Measurements from ENCODE around the gene PDGFC.

Gene PDGFC

DNA sequence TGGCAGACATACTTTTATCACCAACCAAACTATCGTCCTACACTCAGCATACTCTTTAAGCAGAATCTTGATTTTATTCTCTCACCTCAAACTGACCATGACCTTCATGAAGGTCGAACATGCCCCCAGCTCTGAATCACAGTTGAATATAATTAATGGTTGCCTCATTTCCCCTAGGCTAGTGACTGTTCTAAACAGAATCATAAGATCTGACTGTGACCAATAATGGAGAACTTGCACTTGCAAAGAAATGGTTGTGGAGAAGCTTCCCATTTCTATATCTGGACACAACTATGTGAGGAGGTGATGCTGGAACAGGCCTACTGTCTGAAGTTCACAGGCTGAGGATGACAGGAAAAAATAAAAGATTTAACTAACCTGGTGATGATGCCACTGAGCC lies 85.1 kb downstream of the PDGFC start:
- no peak for DNase-seq (ENCODE audit: low read depth)
- no peak overlapping the region for H3K4me3 ChIP-seq (replicated peaks; ENCODE audit: low read depth, low read length)
- TF ChIP-seq, protein P1, sequence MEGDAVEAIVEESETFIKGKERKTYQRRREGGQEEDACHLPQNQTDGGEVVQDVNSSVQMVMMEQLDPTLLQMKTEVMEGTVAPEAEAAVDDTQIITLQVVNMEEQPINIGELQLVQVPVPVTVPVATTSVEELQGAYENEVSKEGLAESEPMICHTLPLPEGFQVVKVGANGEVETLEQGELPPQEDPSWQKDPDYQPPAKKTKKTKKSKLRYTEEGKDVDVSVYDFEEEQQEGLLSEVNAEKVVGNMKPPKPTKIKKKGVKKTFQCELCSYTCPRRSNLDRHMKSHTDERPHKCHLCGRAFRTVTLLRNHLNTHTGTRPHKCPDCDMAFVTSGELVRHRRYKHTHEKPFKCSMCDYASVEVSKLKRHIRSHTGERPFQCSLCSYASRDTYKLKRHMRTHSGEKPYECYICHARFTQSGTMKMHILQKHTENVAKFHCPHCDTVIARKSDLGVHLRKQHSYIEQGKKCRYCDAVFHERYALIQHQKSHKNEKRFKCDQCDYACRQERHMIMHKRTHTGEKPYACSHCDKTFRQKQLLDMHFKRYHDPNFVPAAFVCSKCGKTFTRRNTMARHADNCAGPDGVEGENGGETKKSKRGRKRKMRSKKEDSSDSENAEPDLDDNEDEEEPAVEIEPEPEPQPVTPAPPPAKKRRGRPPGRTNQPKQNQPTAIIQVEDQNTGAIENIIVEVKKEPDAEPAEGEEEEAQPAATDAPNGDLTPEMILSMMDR (IDR thresholded peaks at IDR 0.05; ENCODE audit: low read length, missing control alignments), result no peak

DNA sequence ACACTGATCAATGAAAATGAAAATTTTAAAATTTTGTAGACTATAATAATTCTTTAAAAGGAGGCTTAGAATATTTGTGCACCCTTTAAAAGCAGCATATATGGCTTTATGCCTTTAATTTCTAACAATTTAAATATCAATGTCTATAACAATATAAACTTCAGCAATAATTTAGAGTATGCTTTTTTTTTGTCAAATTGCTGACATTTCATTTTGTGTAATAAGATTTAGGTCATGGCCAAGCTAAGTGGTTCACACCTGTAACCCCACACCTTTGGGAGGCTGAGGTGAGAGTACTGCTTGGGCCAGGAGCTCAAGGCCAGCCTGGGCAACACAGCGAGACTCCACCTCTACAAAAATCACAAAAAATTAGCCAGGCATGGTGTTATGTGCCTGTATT lies 86.2 kb downstream of the PDGFC start:
- TF ChIP-seq, protein P1 (IDR thresholded peaks at IDR 0.05; ENCODE audit: low read length, missing control alignments), result no peak
- H3K4me3 ChIP-seq (replicated peaks; ENCODE audit: low read depth, low read length), result no peak overlapping the region
- no peak for DNase-seq (ENCODE audit: low read depth)

DNA sequence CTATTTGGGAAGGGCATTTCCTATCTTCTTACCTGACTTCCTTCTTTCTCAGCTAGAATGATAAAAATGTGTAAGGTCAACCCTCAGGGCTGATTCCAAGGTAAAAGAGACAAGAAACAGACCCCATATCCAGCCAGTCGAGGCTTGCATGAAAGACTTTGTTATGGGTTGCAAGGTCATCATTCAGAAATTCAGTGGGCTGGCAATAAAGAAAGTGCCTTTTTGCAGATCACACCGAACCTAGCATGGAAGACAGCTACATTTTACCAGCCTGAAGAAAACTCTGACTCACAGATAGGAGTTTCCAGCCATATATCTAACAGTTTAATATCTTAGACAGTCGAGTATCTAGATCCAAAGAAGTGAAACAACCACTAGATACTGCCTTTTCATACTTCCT lies 87.4 kb downstream of the PDGFC start:
- TF ChIP-seq, protein P1 (IDR thresholded peaks at IDR 0.05; ENCODE audit: low read length, missing control alignments), result no peak
- H3K4me3 ChIP-seq (replicated peaks; ENCODE audit: low read depth, low read length), result no peak overlapping the region
- no peak for DNase-seq (ENCODE audit: low read depth)

DNA sequence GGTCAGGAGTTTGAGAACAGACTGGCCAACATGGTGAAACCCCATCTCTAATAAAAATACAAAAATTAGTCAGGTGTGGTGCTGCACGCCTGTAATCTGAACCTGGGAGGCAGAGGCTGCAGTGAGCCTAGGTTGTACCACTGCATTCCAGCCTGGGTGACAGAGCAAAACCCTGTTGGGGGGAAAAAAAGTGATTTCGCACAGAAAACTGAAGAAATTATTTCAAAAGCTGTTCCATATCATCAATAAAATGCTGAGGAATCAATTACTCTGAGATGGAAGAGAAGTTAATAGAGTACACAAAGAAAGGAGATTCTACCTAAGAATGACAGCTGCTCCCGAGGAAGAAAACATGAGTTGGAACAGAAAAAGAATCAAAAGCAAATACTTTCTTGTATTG lies 95.9 kb downstream of the PDGFC start:
- DNase-seq (ENCODE audit: low read depth), result no peak
- H3K4me3 ChIP-seq (replicated peaks; ENCODE audit: low read depth, low read length), result no peak overlapping the region
- TF ChIP-seq, protein P1 (IDR thresholded peaks at IDR 0.05; ENCODE audit: low read length, missing control alignments), result no peak

DNA sequence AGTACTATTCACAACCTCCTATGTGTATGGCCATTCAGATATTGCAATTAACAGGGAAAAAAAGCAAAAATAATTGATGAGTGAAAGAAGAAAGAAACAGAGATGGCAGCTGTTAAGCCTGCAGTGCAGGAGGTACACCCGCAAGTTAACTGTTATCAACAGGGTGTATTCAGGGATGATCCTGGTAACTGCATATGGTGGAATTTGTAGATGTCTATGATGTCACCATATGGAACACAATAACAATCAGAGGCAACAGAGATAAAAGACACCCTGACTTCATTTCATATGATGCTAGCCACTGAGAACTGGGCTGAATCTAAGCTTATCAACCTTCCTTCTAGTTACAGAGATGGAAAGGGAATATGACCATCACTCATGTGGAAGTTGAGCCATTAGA lies 96.5 kb downstream of the PDGFC start:
- no peak for DNase-seq (ENCODE audit: low read depth)
- H3K4me3 ChIP-seq (replicated peaks; ENCODE audit: low read depth, low read length), result no peak overlapping the region
- TF ChIP-seq, protein P1 (IDR thresholded peaks at IDR 0.05; ENCODE audit: low read length, missing control alignments), result no peak

DNA sequence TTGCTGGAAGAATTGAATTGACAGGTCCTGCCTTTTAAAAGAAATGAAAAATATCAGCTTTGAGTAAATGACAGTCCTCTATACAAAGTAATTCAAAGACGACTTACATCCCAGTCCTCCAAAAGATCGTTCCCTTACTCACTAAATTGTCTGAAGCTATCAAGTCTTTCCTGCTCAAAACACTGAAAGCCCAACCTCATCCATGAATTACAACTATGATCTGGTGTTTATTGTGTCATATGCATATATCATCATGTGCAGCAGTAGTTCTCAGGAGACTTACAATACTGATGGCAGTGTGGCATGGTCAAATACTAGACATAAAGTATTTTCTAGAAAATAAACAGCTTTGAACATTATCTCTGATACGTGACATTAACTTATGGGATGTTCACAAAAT lies 97.8 kb downstream of the PDGFC start:
- H3K4me3 ChIP-seq (replicated peaks; ENCODE audit: low read depth, low read length), result no peak overlapping the region
- no peak for DNase-seq (ENCODE audit: low read depth)
- TF ChIP-seq, protein P1 (IDR thresholded peaks at IDR 0.05; ENCODE audit: low read length, missing control alignments), result no peak

DNA sequence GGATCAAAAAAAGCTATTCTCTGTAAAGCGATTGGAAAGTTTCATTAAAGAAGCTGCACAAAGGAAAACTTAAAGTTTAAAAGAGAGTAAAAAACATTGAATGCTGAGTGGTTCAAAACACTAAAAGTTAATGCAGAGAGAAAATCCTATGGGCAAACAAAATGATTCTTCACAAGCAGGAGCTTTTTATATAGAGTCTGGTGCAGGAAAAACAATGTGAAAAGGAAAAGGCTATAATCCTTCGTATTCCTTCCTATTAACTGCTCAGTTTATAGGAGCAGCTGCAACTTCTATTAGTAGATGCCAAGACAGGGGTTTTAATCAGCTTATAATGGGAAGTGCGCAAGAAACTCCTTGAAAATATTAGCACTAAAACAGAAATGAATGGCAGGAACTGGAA lies 100.7 kb downstream of the PDGFC start:
- no peak for DNase-seq (ENCODE audit: low read depth)
- TF ChIP-seq, protein P1 (IDR thresholded peaks at IDR 0.05; ENCODE audit: low read length, missing control alignments), result no peak
- no peak overlapping the region for H3K4me3 ChIP-seq (replicated peaks; ENCODE audit: low read depth, low read length)

Measured in fibroblast of pulmonary artery (primary cell).